ENCODE data around the gene TNFRSF18.
A peak's percentile ranks its signal among the peaks of the same experiment; 100 is the strongest.
"Not testable (repeated sequence)": the region's sequence is repeated elsewhere in the genome, so short reads cannot be mapped to it uniquely, and the experiment has no call there.

TNFRSF18 gene

GRCh38 chr1:1206376-1206965, at the start of gene TNFRSF18:
TSS of gene TNFRSF18 (minus strand) at chr1:1206592. CDS start at chr1:1206571, 21 bp downstream.
- Histone ChIP-seq H3K4me1 (peaks cover 67% of the 10 kb centered on the region), H3K36me3 (no peaks in the 10 kb centered on the region), H3K4me2 (peak within 1 kb of the TSS; percentile 99), H3K9me3 (no peaks in the 10 kb centered on the region), H4K20me1 (peaks cover 24% of the 10 kb centered on the region), H3K27ac (peak within 1 kb of the TSS; percentile 44), H3K9ac (peak within 1 kb of the TSS; percentile 63), H3K4me3 (peak within 1 kb of the TSS; percentile 62), H3K27me3 (peaks cover 25% of the 10 kb centered on the region)
- TF ChIP-seq Cebpa-rat (IDR thresholded peaks at IDR 0.05) = no peak

- Histone ChIP-seq H3K4me2 (peak overlapping the region; percentile 95), H3K36me3 (peaks cover 64% of the 10 kb centered on the region), H3K27me3 (no peaks in the 10 kb centered on the region), H3K4me3 (peak overlapping the region; percentile 51), H3K4me1 (peaks cover 99% of the 10 kb centered on the region), H3K9ac (peak overlapping the region; percentile 75), H3K9me3 (no peaks in the 10 kb centered on the region; the same call in 1 of the 2 replicates), H4K20me1 (peaks cover 82% of the 10 kb centered on the region), H3K27ac (peak overlapping the region; percentile 82)
- no peak for TF ChIP-seq Cebpa-rat (IDR thresholded peaks at IDR 0.05)
Measured at GRCh38 chr1:1255611-1256010, 49.2 kb upstream of the TNFRSF18 start.

GRCh38 chr1:1255078-1255477, 48.7 kb upstream of the TNFRSF18 start:
- Histone ChIP-seq H3K36me3 (peaks cover 64% of the 10 kb centered on the region), H4K20me1 (peaks cover 79% of the 10 kb centered on the region), H3K9me3 (no peaks in the 10 kb centered on the region; the same call in 1 of the 2 replicates), H3K27me3 (no peaks in the 10 kb centered on the region), H3K4me3 (peak overlapping the region; percentile 51), H3K27ac (peak overlapping the region; percentile 82), H3K9ac (peak overlapping the region; percentile 75), H3K4me2 (peak overlapping the region; percentile 95), H3K4me1 (peaks cover 99% of the 10 kb centered on the region)
- TF ChIP-seq Cebpa-rat (IDR thresholded peaks at IDR 0.05) = no peak

- Histone ChIP-seq H3K4me1 (peaks cover 99% of the 10 kb centered on the region), H3K4me2 (peak overlapping the region; percentile 95), H3K9me3 (no peaks in the 10 kb centered on the region; the same call in 1 of the 2 replicates), H3K9ac (peak overlapping the region; percentile 75), H3K27me3 (no peaks in the 10 kb centered on the region), H3K36me3 (peaks cover 64% of the 10 kb centered on the region), H4K20me1 (peaks cover 77% of the 10 kb centered on the region), H3K27ac (peak overlapping the region; percentile 82), H3K4me3 (no peak overlapping the region)
- no peak for TF ChIP-seq Cebpa-rat (IDR thresholded peaks at IDR 0.05)
Measured at GRCh38 chr1:1254667-1254998, 48.2 kb upstream of the TNFRSF18 start.

GRCh38 chr1:1253972-1254666, 47.7 kb upstream of the TNFRSF18 start:
- no peak for TF ChIP-seq Cebpa-rat (IDR thresholded peaks at IDR 0.05)
- Histone ChIP-seq H3K36me3 (peaks cover 61% of the 10 kb centered on the region), H4K20me1 (peaks cover 76% of the 10 kb centered on the region), H3K4me1 (peaks cover 98% of the 10 kb centered on the region), H3K27ac (peak overlapping the region; percentile 82), H3K4me3 (no peak overlapping the region), H3K4me2 (peak overlapping the region; percentile 95), H3K9me3 (no peaks in the 10 kb centered on the region; the same call in 1 of the 2 replicates), H3K27me3 (no peaks in the 10 kb centered on the region), H3K9ac (peak overlapping the region; percentile 75)

GRCh38 chr1:1253314-1253713, 46.9 kb upstream of the TNFRSF18 start:
- Histone ChIP-seq H3K4me2 (peak overlapping the region; percentile 49), H3K9me3 (no peaks in the 10 kb centered on the region; the same call in 1 of the 2 replicates), H3K27ac (no peak overlapping the region), H4K20me1 (peaks cover 72% of the 10 kb centered on the region), H3K4me3 (no peak overlapping the region), H3K36me3 (peaks cover 53% of the 10 kb centered on the region), H3K9ac (no peak overlapping the region), H3K27me3 (peaks cover 4% of the 10 kb centered on the region), H3K4me1 (peaks cover 90% of the 10 kb centered on the region)
- TF ChIP-seq Cebpa-rat (IDR thresholded peaks at IDR 0.05) = no peak

- H3K4me2 ChIP-seq = peak overlapping the region; percentile 94
- peaks cover 29% of the 10 kb centered on the region for H3K27me3 ChIP-seq
- no peak overlapping the region for H3K4me3 ChIP-seq
- no peak for TF ChIP-seq Cebpa-rat (IDR thresholded peaks at IDR 0.05)
- H4K20me1 ChIP-seq = peaks cover 79% of the 10 kb centered on the region
- H3K4me1 ChIP-seq = peaks cover 85% of the 10 kb centered on the region
- H3K9ac ChIP-seq = peak overlapping the region; percentile 48
- H3K27ac ChIP-seq = peak overlapping the region; percentile 78
- H3K36me3 ChIP-seq = peaks cover 35% of the 10 kb centered on the region
- no peaks in the 10 kb centered on the region for H3K9me3 ChIP-seq
Measured at GRCh38 chr1:1250786-1251284, 44.4 kb upstream of the TNFRSF18 start.

GRCh38 chr1:1248009-1248913, 41.9 kb upstream of the TNFRSF18 start:
- H3K27ac ChIP-seq, H3K9me3 ChIP-seq, H3K9ac ChIP-seq, H3K4me2 ChIP-seq, H3K4me3 ChIP-seq: not testable (repeated sequence)
- Histone ChIP-seq H3K4me1 (peaks cover 75% of the 10 kb centered on the region), H3K27me3 (peaks cover 43% of the 10 kb centered on the region), H4K20me1 (peaks cover 71% of the 10 kb centered on the region), H3K36me3 (peaks cover 14% of the 10 kb centered on the region)

- no peak overlapping the region for H3K4me3 ChIP-seq
- peaks cover 74% of the 10 kb centered on the region for H3K4me1 ChIP-seq
- H3K9me3 ChIP-seq = no peaks in the 10 kb centered on the region
- H4K20me1 ChIP-seq = peaks cover 70% of the 10 kb centered on the region
- peaks cover 43% of the 10 kb centered on the region for H3K27me3 ChIP-seq
- TF ChIP-seq Cebpa-rat (IDR thresholded peaks at IDR 0.05) = no peak
- H3K27ac ChIP-seq = no peak overlapping the region
- peaks cover 6% of the 10 kb centered on the region for H3K36me3 ChIP-seq
- H3K4me2 ChIP-seq = no peak overlapping the region
- H3K9ac ChIP-seq = no peak overlapping the region
Measured at GRCh38 chr1:1247341-1247913, 41.0 kb upstream of the TNFRSF18 start.
